ENCODE results near the gene KASH5.
"Not testable (repeated sequence)": the region's sequence is repeated elsewhere in the genome, so short reads cannot be mapped to it uniquely, and the experiment has no call there.

Gene KASH5

GRCh38 chr19:49453757-49454240, 65.8 kb downstream of the KASH5 start:
- Histone ChIP-seq H3K9me3 (ENCODE audit: severe bottlenecking) (no peaks in the 10 kb centered on the region), H3K27me3 (ENCODE audit: insufficient read depth, low read depth, severe bottlenecking) (no peaks in the 10 kb centered on the region), H3K4me3 (ENCODE audit: low read depth, low read length) (peak overlapping the region; percentile 72), H3K36me3 (peaks cover 18% of the 10 kb centered on the region), H3K27ac (peak overlapping the region; percentile 96)
- DNase-seq: no peak
- TF ChIP-seq CTCF (IDR thresholded peaks at IDR 0.05; ENCODE audit: low read depth, low read length): no peak

- Histone ChIP-seq H3K36me3 (peaks cover 11% of the 10 kb centered on the region), H3K27me3 (ENCODE audit: insufficient read depth, low read depth, severe bottlenecking) (no peaks in the 10 kb centered on the region), H3K27ac (no peak overlapping the region), H3K9me3 (ENCODE audit: severe bottlenecking) (no peaks in the 10 kb centered on the region), H3K4me3 (ENCODE audit: low read depth, low read length) (no peak overlapping the region)
- no peak for DNase-seq
- no peak for TF ChIP-seq CTCF (IDR thresholded peaks at IDR 0.05; ENCODE audit: low read depth, low read length)
Measured at GRCh38 chr19:49455773-49456172, 67.7 kb downstream of the KASH5 start.

- no peak for TF ChIP-seq CTCF (IDR thresholded peaks at IDR 0.05; ENCODE audit: low read depth, low read length)
- Histone ChIP-seq H3K27me3 (ENCODE audit: insufficient read depth, low read depth, severe bottlenecking) (no peaks in the 10 kb centered on the region), H3K9me3 (ENCODE audit: severe bottlenecking) (no peaks in the 10 kb centered on the region), H3K27ac (no peak overlapping the region), H3K36me3 (peaks cover 10% of the 10 kb centered on the region), H3K4me3 (ENCODE audit: low read depth, low read length) (no peak overlapping the region)
- no peak for DNase-seq
Measured at GRCh38 chr19:49456326-49456725, 68.3 kb downstream of the KASH5 start.

GRCh38 chr19:49458567-49458903, 70.5 kb downstream of the KASH5 start:
- no peak for TF ChIP-seq CTCF (IDR thresholded peaks at IDR 0.05; ENCODE audit: low read depth, low read length)
- Histone ChIP-seq H3K9me3 (ENCODE audit: severe bottlenecking) (no peaks in the 10 kb centered on the region), H3K36me3 (peaks cover 11% of the 10 kb centered on the region), H3K4me3 (ENCODE audit: low read depth, low read length) (no peak overlapping the region), H3K27ac (no peak overlapping the region), H3K27me3 (ENCODE audit: insufficient read depth, low read depth, severe bottlenecking) (no peaks in the 10 kb centered on the region)
- DNase-seq: no peak

- peaks cover 11% of the 10 kb centered on the region for H3K36me3 ChIP-seq
- no peak overlapping the region for H3K27ac ChIP-seq
- H3K4me3 ChIP-seq (ENCODE audit: low read depth, low read length): no peak overlapping the region
- TF ChIP-seq CTCF (IDR thresholded peaks at IDR 0.05; ENCODE audit: low read depth, low read length): no peak
- no peaks in the 10 kb centered on the region for H3K27me3 ChIP-seq (ENCODE audit: insufficient read depth, low read depth, severe bottlenecking)
- no peak for DNase-seq
- H3K9me3 ChIP-seq (ENCODE audit: severe bottlenecking): no peaks in the 10 kb centered on the region
Measured at GRCh38 chr19:49459388-49459787, 71.3 kb downstream of the KASH5 start.

GRCh38 chr19:49461130-49461529, 73.1 kb downstream of the KASH5 start:
- not testable (repeated sequence) for H3K27ac ChIP-seq; H3K9me3 ChIP-seq (ENCODE audit: severe bottlenecking); H3K4me3 ChIP-seq (ENCODE audit: low read depth, low read length); DNase-seq; H3K27me3 ChIP-seq (ENCODE audit: insufficient read depth, low read depth, severe bottlenecking)
- H3K36me3 ChIP-seq: peaks cover 15% of the 10 kb centered on the region

All from WERI-Rb-1 (cell line).